GM19467 (cell line): Measurements from ENCODE around the gene PPP4R3C.
"Not testable (repeated sequence)": the region's sequence is repeated elsewhere in the genome, so short reads cannot be mapped to it uniquely, and the experiment has no call there.

Experiments used
- ATAC-seq: cut with Tn5 transposase; IDR thresholded peaks from one replicate; pipeline ENCODE4 v1.9.1; 2021; ENCODE audit warnings: mild to moderate bottlenecking, moderate library complexity; ENCODE audit not compliant: unreplicated experiment

Gene PPP4R3C

GRCh38 chrX:27463187-27463586, at the start of gene PPP4R3C:
TSS of gene PPP4R3C (minus strand) at chrX:27463341. CDS start at chrX:27463296, 45 bp downstream.
- ATAC-seq: no peak

- no peak for ATAC-seq
Observed at GRCh38 chrX:27491397-27491796, 28.3 kb upstream of the PPP4R3C start.

GRCh38 chrX:27466051-27466450, 2.9 kb upstream of the PPP4R3C start:
- ATAC-seq: no peak

- ATAC-seq: no peak
Observed at GRCh38 chrX:27465036-27465435, 1.9 kb upstream of the PPP4R3C start.

- not testable (repeated sequence) for ATAC-seq
Observed at GRCh38 chrX:27459129-27459528, 4.0 kb downstream of the PPP4R3C start.

- ATAC-seq: not testable (repeated sequence)
Observed at GRCh38 chrX:27458544-27458943, 4.6 kb downstream of the PPP4R3C start.

GRCh38 chrX:27451324-27451723, 11.8 kb downstream of the PPP4R3C start:
- no peak for ATAC-seq

GRCh38 chrX:27446423-27446822, 16.7 kb downstream of the PPP4R3C start:
- no peak for ATAC-seq

- ATAC-seq: no peak
Observed at GRCh38 chrX:27445438-27445837, 17.7 kb downstream of the PPP4R3C start.

GRCh38 chrX:27444093-27444908, 18.8 kb downstream of the PPP4R3C start:
- ATAC-seq: peak; percentile 70

GRCh38 chrX:27442392-27442791, 20.7 kb downstream of the PPP4R3C start:
- ATAC-seq: not testable (repeated sequence)

- no peak for ATAC-seq
Observed at GRCh38 chrX:27439771-27440170, 23.4 kb downstream of the PPP4R3C start.

GRCh38 chrX:27438937-27439336, 24.2 kb downstream of the PPP4R3C start:
- ATAC-seq: no peak

- ATAC-seq: no peak
Observed at GRCh38 chrX:27435031-27435430, 28.1 kb downstream of the PPP4R3C start.
